ENCODE data around the gene TMEM135.

- TF ChIP-seq CTCF (IDR thresholded peaks at IDR 0.05; ENCODE audit: low read depth, low read length, poor library complexity, severe bottlenecking): no peak
- TF ChIP-seq EZH2phosphoT487 (IDR thresholded peaks at IDR 0.05; ENCODE audit: borderline replicate concordance, low read length): no peak
These were observed 257.5 kb downstream of the TMEM135 start for GRCh38 chr11:87295237-87295636.
